Smooth muscle cell (in vitro differentiated cells): ENCODE results near the gene SEMA3B. TPM values are rescaled to one million over a fixed set of nuclear protein-coding genes. Genes with fewer than 3 reads are reported as not detected.

Experiments
- DNase-seq: peaks from one replicate; lab custom pipeline; 2025; ENCODE audit not compliant: unreplicated experiment; lab: John Stamatoyannopoulos, UW
- H2AFZ ChIP-seq: fragments of 200-600 bp; sonication (generic); 2 replicates; pipeline ENCODE4 v1.6.0; 2016; ENCODE audit warnings: antibody characterized with exemption, low read depth, mild to moderate bottlenecking
- H3F3A ChIP-seq: fragments of 200-600 bp; sonication (generic); 2 replicates; pipeline ENCODE4 v1.6.0; 2017; ENCODE audit warnings: antibody characterized with exemption, low read depth
- H3K27ac ChIP-seq: fragments of 200-600 bp; sonication (generic); 2 replicates; pipeline ENCODE4 v1.5.1; 2016; ENCODE audit warnings: low read depth, mild to moderate bottlenecking
- H3K27me3 ChIP-seq: fragments of 200-600 bp; sonication (generic); 2 replicates; pipeline ENCODE4 v1.6.1; 2016; ENCODE audit warnings: low read depth, mild to moderate bottlenecking
- H3K36me3 ChIP-seq: fragments of 200-600 bp; sonication (generic); 2 replicates; pipeline ENCODE4 v1.5.1; 2016; ENCODE audit warnings: low read depth
- H3K4me1 ChIP-seq: fragments of 200-600 bp; sonication (generic); 2 replicates; pipeline ENCODE4 v1.5.1; 2016; ENCODE audit warnings: low read depth
- H3K4me2 ChIP-seq: fragments of 200-600 bp; sonication (generic); 2 replicates; pipeline ENCODE4 v1.6.0; 2016; ENCODE audit warnings: mild to moderate bottlenecking
- H3K4me3 ChIP-seq: fragments of 200-600 bp; sonication (generic); 2 replicates; pipeline ENCODE4 v1.5.1; 2016; ENCODE audit warnings: mild to moderate bottlenecking
- H3K79me2 ChIP-seq: fragments of 200-600 bp; sonication (generic); 2 replicates; pipeline ENCODE4 v1.6.0; 2016; ENCODE audit warnings: low read depth, mild to moderate bottlenecking
- H3K9ac ChIP-seq: fragments of 200-600 bp; sonication (generic); 2 replicates; pipeline ENCODE4 v1.6.0; 2016; ENCODE audit warnings: low read depth
- H3K9me3 ChIP-seq: fragments of 200-600 bp; sonication (generic); replicated peaks from 2 replicates; pipeline ENCODE4 v1.5.1; 2016; ENCODE audit warnings: low read depth
- H4K20me1 ChIP-seq: fragments of 200-600 bp; sonication (generic); 2 replicates; pipeline ENCODE4 v1.6.0; 2016; ENCODE audit warnings: low read depth
- WGBS: methylation state at CpG from one replicate; pipeline ENCODE4 v1.1.7; 2016; ENCODE audit warnings: low lambda C conversion rate; 5-methylcytosine and 5-hydroxymethylcytosine counted together
- polyA plus RNA-seq: library from polyadenylated mRNA; unstranded; fragments of >200 nt; fragmentation: Nextera tagmentation; extraction: Ambion mirVana; gene quantifications from 2 replicates; pipeline ENCODE4 v1.2.1, GENCODE V29; 2016
- total RNA-seq: library from RNA; depleted of rRNA; stranded (reverse); fragments of >200 nt; gene quantifications from 2 replicates; pipeline ENCODE4 v1.2.3, GENCODE V29; 2014
- TF ChIP-seq, protein P1 (sequence below): fragments of 200-600 bp; sonication (generic); IDR thresholded peaks from 2 replicates; pipeline ENCODE4 v1.5.1; 2017; ENCODE audit warnings: borderline replicate concordance, mild to moderate bottlenecking, antibody characterized with exemption; ENCODE audit not compliant: insufficient read depth, poor library complexity, severe bottlenecking

The SEMA3B gene
- total and polyA plus RNA-seq, 2 experiments from 2014 or later, result 26.3 to 48.3 TPM

DNA sequence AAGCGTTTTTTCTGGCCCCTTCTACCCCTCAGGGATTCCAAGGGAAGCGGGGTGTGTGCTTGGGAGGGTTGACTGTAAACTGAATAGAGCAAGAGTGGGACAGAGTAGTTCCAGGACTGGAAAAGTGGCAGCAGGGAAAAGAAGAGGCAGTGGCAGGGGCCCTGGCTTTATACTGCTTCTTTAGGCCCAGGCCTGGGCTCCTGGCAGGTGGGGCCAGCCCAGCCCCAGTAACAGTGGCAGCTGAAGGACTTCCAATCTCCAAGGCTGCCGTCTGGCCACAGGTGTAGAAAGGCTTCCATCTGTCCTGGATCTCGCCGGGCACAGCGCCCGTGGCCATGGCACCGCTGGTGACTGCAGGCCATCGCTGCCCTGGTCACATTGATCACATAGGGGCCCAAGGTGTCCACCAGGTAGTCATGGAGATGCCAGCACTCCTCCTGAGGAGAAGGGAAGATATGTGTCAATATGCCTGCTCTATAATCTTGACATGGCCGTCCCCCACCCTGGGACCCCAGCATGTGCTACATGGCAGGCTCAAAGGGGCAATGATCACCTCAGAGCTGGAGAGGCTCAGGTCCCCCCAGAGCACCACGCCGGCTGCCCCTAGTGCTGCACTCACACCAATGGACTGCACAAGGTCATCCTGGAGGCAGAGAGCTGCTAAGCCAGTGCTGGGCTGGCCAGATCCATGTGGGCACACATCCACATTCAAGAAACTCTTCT lies 24.3 kb downstream of the SEMA3B start:
- peaks cover 11% of the 10 kb centered on the region for H3K79me2 ChIP-seq
- WGBS, result 88% methylated on average over 12 of the region's 12 CpGs
- H3K27ac ChIP-seq, result peak overlapping the region; percentile 10
- no peak overlapping the region for H2AFZ ChIP-seq
- DNase-seq, result no peak
- no peaks in the 10 kb centered on the region for H4K20me1 ChIP-seq
- TF ChIP-seq, protein P1, sequence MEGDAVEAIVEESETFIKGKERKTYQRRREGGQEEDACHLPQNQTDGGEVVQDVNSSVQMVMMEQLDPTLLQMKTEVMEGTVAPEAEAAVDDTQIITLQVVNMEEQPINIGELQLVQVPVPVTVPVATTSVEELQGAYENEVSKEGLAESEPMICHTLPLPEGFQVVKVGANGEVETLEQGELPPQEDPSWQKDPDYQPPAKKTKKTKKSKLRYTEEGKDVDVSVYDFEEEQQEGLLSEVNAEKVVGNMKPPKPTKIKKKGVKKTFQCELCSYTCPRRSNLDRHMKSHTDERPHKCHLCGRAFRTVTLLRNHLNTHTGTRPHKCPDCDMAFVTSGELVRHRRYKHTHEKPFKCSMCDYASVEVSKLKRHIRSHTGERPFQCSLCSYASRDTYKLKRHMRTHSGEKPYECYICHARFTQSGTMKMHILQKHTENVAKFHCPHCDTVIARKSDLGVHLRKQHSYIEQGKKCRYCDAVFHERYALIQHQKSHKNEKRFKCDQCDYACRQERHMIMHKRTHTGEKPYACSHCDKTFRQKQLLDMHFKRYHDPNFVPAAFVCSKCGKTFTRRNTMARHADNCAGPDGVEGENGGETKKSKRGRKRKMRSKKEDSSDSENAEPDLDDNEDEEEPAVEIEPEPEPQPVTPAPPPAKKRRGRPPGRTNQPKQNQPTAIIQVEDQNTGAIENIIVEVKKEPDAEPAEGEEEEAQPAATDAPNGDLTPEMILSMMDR, result no peak
- H3K9me3 ChIP-seq, result no peaks in the 10 kb centered on the region
- no peaks in the 10 kb centered on the region for H3F3A ChIP-seq
- peaks cover 11% of the 10 kb centered on the region for H3K4me1 ChIP-seq
- no peaks in the 10 kb centered on the region for H3K27me3 ChIP-seq
- H3K9ac ChIP-seq, result no peak overlapping the region
- H3K36me3 ChIP-seq, result no peaks in the 10 kb centered on the region
- peak overlapping the region; percentile 44 for H3K4me3 ChIP-seq
- peak overlapping the region; percentile 82 for H3K4me2 ChIP-seq

DNA sequence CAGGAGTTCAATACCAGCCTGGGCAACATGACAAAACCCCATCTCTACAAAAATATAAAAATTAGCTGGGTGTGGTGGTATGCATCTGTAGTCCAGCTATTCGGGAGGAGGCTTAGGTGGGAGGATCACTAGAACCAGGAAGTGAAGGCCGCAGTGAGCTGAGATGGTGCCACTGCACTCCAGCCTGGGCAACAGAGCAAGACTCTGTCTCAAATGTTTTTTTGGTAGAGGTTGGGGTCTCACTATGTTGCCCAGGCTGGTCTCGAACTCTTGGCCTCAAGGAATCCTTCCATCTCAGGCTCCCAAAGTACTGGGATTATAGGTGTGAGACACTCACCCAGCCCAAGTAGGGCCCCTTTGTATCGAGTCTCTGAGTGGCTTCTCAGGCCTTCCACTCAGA lies 25.1 kb downstream of the SEMA3B start:
- H3K27me3 ChIP-seq, result no peaks in the 10 kb centered on the region
- H3F3A ChIP-seq, result no peaks in the 10 kb centered on the region
- no peaks in the 10 kb centered on the region for H3K36me3 ChIP-seq
- DNase-seq, result no peak
- 93% methylated on average over 4 of the region's 4 CpGs for WGBS
- peaks cover 11% of the 10 kb centered on the region for H3K79me2 ChIP-seq
- no peaks in the 10 kb centered on the region for H4K20me1 ChIP-seq
- no peaks in the 10 kb centered on the region for H3K9me3 ChIP-seq
- no peak overlapping the region for H3K4me2 ChIP-seq
- H3K4me1 ChIP-seq, result peaks cover 15% of the 10 kb centered on the region
- H3K27ac ChIP-seq, result no peak overlapping the region
- TF ChIP-seq, protein P1, result no peak
- H3K9ac ChIP-seq, result no peak overlapping the region
- H2AFZ ChIP-seq, result no peak overlapping the region
- H3K4me3 ChIP-seq, result no peak overlapping the region

DNA sequence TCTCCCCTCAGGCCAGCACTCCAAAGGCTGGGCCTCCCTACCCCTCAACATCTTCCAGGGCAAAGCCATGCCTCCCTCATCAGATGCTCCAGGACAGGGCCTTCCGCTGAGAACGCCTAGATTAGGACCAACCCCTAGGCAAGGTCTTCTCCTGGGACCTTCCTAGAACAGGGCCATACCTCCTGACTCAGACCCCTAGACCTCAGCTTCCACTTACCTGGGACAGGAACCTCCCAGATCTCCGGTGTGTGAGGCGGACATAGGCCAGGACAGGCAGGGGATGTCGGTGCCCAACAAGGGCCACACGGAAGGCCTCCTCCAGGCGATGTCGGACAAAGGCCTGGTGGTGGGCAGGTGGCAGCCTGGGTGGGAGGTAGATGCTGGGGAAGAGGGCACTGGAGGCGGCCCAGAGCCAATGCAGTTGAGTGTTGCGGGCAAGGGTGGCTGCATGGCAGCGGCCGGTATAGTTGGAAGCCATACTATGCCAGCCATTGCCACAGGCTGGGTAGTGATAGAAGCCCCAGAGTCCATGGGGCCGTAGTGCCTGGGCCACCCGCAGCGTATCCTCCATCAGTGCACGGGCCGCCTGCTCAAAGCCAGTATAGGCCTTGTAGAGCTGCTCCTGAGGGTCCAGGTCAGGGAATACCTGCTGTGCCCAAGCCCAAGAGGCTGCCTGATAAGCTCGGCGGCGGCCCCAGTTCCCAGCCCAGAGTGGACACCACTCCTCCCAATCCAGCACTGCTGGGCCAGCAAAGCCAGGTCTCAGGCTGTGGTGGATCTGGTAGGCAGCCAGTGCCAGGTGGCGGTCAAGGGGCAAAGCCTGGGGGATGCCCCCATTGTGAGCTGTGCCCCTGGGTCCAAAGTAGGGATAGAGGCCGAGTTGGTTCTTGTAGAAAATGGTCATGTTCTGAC lies 25.8 kb downstream of the SEMA3B start:
- Histone ChIP-seq H3K4me2 (no peak overlapping the region), H3K4me1 (peaks cover 17% of the 10 kb centered on the region), H3K27me3 (no peaks in the 10 kb centered on the region), H3K36me3 (no peaks in the 10 kb centered on the region), H2AFZ (no peak overlapping the region), H4K20me1 (no peaks in the 10 kb centered on the region), H3K9me3 (no peaks in the 10 kb centered on the region), H3K79me2 (peaks cover 11% of the 10 kb centered on the region), H3F3A (no peaks in the 10 kb centered on the region), H3K4me3 (no peak overlapping the region), H3K27ac (no peak overlapping the region), H3K9ac (no peak overlapping the region)
- no peak for DNase-seq
- 97% methylated on average over 22 of the region's 22 CpGs for WGBS
- TF ChIP-seq, protein P1, result no peak
